Neural progenitor cell (in vitro differentiated cells): ENCODE results near the gene AMZ2.
"Not testable (repeated sequence)": the region's sequence is repeated elsewhere in the genome, so short reads cannot be mapped to it uniquely, and the experiment has no call there.

Experiments
- EZH2 ChIP-seq: fragments of 200-600 bp; sonication (generic); IDR thresholded peaks from 2 replicates; pipeline ENCODE4 v1.6.1; 2017; ENCODE audit warnings: antibody characterized with exemption, mild to moderate bottlenecking, moderate library complexity
- TF ChIP-seq, protein P1 (sequence below): fragments of 200-600 bp; sonication (generic); IDR thresholded peaks from 2 replicates; pipeline ENCODE4 v1.5.1; 2017; ENCODE audit warnings: antibody characterized with exemption, mild to moderate bottlenecking

DNA sequence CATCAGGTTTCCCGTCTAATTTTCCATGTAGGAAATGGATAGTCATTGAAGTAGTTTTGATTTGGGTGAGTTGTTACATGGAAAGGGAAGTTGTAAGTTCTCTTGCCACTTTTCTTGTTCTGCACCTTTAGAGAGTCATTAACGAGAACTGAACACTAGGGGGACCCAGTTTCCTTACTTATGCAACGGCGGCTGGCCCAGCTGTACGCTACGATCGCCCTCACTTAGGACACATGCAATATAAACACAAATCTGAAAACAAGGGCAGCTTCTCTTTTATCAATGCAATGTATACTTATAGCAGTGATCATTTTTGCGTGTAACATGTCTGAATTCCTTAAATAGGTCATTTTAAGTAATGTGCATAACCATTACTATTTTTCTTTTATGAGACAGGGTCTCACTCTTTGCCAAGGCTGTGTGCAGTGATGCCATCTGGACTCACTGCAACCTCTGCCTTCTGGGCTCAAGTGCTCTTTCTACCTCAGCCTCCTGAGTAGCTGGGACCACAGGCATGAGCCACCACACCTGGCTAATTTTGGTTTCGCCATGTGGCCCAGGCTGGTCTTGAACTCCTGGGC, 15.3 kb downstream of the AMZ2 start:
- TF ChIP-seq, protein P1, sequence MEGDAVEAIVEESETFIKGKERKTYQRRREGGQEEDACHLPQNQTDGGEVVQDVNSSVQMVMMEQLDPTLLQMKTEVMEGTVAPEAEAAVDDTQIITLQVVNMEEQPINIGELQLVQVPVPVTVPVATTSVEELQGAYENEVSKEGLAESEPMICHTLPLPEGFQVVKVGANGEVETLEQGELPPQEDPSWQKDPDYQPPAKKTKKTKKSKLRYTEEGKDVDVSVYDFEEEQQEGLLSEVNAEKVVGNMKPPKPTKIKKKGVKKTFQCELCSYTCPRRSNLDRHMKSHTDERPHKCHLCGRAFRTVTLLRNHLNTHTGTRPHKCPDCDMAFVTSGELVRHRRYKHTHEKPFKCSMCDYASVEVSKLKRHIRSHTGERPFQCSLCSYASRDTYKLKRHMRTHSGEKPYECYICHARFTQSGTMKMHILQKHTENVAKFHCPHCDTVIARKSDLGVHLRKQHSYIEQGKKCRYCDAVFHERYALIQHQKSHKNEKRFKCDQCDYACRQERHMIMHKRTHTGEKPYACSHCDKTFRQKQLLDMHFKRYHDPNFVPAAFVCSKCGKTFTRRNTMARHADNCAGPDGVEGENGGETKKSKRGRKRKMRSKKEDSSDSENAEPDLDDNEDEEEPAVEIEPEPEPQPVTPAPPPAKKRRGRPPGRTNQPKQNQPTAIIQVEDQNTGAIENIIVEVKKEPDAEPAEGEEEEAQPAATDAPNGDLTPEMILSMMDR = peak; percentile 63
- TF ChIP-seq EZH2 = not testable (repeated sequence)
